ENCODE results near the gene MISP3. TPM values are rescaled to one million over a fixed set of nuclear protein-coding genes. Genes with fewer than 3 reads are reported as not detected.
"Not testable (repeated sequence)": the region's sequence is repeated elsewhere in the genome, so short reads cannot be mapped to it uniquely, and the experiment has no call there.

Gene MISP3
- total and polyA plus RNA-seq, 9 donors, result 0.28 to 13.9 (median 0.79) TPM

- no peak for DNase-seq
- 85 to 87% (median 86%) methylated on average over 8 of the region's 8 CpGs for WGBS, 3 donors
These were observed 24.0 kb upstream of the MISP3 start for GRCh38 chr19:14048443-14049153.

GRCh38 chr19:14050512-14050911, 22.1 kb upstream of the MISP3 start:
- Histone ChIP-seq H3K36me3 (no peaks in the 10 kb centered on the region), H3K27me3 (no peaks in the 10 kb centered on the region), H3K27ac (no peak overlapping the region), H3K4me3 (no peak overlapping the region), H3K4me1 (ENCODE audit: insufficient read depth) (no peaks in the 10 kb centered on the region), H3K9me3 (no peaks in the 10 kb centered on the region)
- 91 to 96% (median 93%) methylated on average over 4 of the region's 4 CpGs for WGBS, 3 donors
- no peak for TF ChIP-seq EP300 (IDR thresholded peaks at IDR 0.05)
- no peak for DNase-seq
- intact Hi-C loops (cut with DNase I), result no loop called here

More at GRCh38 chr19:14048443-14049153, 24.0 kb upstream of the MISP3 start:
- Histone ChIP-seq H3K27me3 (no peaks in the 10 kb centered on the region), H3K9me3 (no peaks in the 10 kb centered on the region), H3K27ac (no peak overlapping the region), H3K36me3 (no peaks in the 10 kb centered on the region), H3K4me3 (no peak overlapping the region), H3K4me1 (ENCODE audit: insufficient read depth) (no peaks in the 10 kb centered on the region)
- intact Hi-C loops (cut with DNase I), result loop anchor here in 1 of 4 donors (10.0 kb wide), 1 partner anchor 774 kb away; no protein-coding TSS in a partner anchor
- no peak for TF ChIP-seq CTCF (IDR thresholded peaks at IDR 0.05)
- no peak for TF ChIP-seq POLR2A (IDR thresholded peaks at IDR 0.05)
- TF ChIP-seq EP300 (IDR thresholded peaks at IDR 0.05), result no peak

DNA sequence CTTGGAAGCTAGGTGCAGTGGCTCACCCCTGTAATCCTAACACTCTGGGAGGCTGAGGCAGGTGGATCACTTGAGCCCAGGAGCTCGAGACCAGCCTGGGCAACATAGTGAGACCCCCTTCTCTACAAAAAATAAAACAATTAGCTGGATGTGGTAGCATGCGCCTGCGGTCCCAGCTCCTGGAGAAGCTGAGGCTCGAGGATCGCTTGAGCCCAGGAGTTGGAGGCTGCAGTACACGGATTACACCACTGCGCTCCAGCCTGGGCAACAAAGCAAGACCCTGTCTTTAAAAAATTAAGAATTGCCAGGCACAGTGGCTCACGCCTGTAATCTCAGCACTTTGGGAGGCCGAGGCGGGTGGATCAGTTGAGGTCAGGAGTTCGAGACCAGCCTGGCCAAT, 21.6 kb upstream of the MISP3 start:
- H3K27me3 ChIP-seq; DNase-seq; H3K9me3 ChIP-seq; H3K27ac ChIP-seq; H3K36me3 ChIP-seq; H3K4me3 ChIP-seq; H3K4me1 ChIP-seq (ENCODE audit: insufficient read depth); intact Hi-C loops (cut with DNase I): not testable (repeated sequence)
- WGBS, 3 donors, result 83 to 93% (median 92%) methylated on average over 11 of the region's 11 CpGs

GRCh38 chr19:14051980-14052379, 20.6 kb upstream of the MISP3 start:
- Histone ChIP-seq H3K4me1 (ENCODE audit: insufficient read depth) (no peaks in the 10 kb centered on the region), H3K9me3 (no peaks in the 10 kb centered on the region), H3K4me3 (no peak overlapping the region), H3K27ac (no peak overlapping the region), H3K27me3 (no peaks in the 10 kb centered on the region), H3K36me3 (no peaks in the 10 kb centered on the region)
- intact Hi-C loops (cut with DNase I), result no loop called here
- DNase-seq, result no peak
- TF ChIP-seq CTCF (IDR thresholded peaks at IDR 0.05) (no peak), EP300 (IDR thresholded peaks at IDR 0.05) (no peak), POLR2A (IDR thresholded peaks at IDR 0.05) (no peak)
- WGBS, 3 donors, result 53 to 72% (median 63%) methylated on average over 4 to 9 of the region's 9 CpGs

DNA sequence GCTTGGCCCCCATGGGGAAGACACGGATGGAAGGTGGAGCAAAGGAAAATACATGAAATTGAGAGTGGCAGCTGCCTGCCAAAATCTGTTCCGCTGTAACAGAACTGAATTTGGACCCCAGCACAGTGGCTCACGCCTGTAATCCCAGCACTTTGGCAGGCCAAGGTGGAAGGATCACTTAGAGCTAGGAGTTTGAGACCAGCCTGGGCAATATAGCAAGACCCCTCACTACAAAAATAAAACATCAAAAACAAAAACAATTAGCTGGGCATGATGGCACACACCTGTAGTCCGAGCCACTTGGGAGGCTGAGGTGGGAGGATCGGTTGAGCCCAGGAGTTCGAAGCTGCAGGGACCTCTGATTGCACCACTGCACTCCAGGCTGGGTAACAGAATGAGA, 20.1 kb upstream of the MISP3 start:
- intact Hi-C loops (cut with DNase I), result no loop called here
- 86 to 88% (median 88%) methylated on average over 6 of the region's 6 CpGs for WGBS, 3 donors
- Histone ChIP-seq H3K9me3 (no peaks in the 10 kb centered on the region), H3K27me3 (no peaks in the 10 kb centered on the region), H3K27ac (no peak overlapping the region), H3K4me3 (no peak overlapping the region), H3K4me1 (ENCODE audit: insufficient read depth) (no peaks in the 10 kb centered on the region), H3K36me3 (no peaks in the 10 kb centered on the region)
- no peak for DNase-seq
- no peak for TF ChIP-seq EP300 (IDR thresholded peaks at IDR 0.05)
- no peak for TF ChIP-seq POLR2A (IDR thresholded peaks at IDR 0.05)
- TF ChIP-seq CTCF (IDR thresholded peaks at IDR 0.05), result no peak
